WERI-Rb-1 (cell line): ENCODE data around the gene HABP4.

Experiments used
- DNase-seq: peaks from one replicate; pipeline ENCODE4 v3.0.0-alpha.2; 2020
- H3K27ac ChIP-seq: fragments of 250-450 bp; sonication (Bioruptor Pico); 2 replicates; pipeline ENCODE4 v1.5.1; 2020; ENCODE audit warnings: mild to moderate bottlenecking, moderate library complexity
- H3K27me3 ChIP-seq: fragments of 250-450 bp; sonication (Bioruptor Pico); 2 replicates; pipeline ENCODE4 v1.5.1; 2021; ENCODE audit warnings: mild to moderate bottlenecking, low read depth, moderate library complexity; ENCODE audit not compliant: insufficient read depth, severe bottlenecking
- H3K36me3 ChIP-seq: fragments of 250-450 bp; sonication (Bioruptor Pico); 2 replicates; pipeline ENCODE4 v1.5.1; 2020; ENCODE audit warnings: mild to moderate bottlenecking, moderate library complexity
- H3K4me3 ChIP-seq: 2 replicates; pipeline ENCODE4 v1.5.1; 2011; ENCODE audit warnings: low read depth, mild to moderate bottlenecking, control low read depth, low read length
- H3K9me3 ChIP-seq: fragments of 250-450 bp; sonication (Bioruptor Pico); 2 replicates; pipeline ENCODE4 v1.5.1; 2021; ENCODE audit warnings: mild to moderate bottlenecking, moderate library complexity; ENCODE audit not compliant: severe bottlenecking
- CTCF ChIP-seq: IDR thresholded peaks from 2 replicates; pipeline ENCODE4 v1.5.1; 2011; ENCODE audit warnings: low read depth, mild to moderate bottlenecking, control low read depth, inconsistent platforms, low read length

The HABP4 gene

GRCh38 chr9:96413302-96414221 lies 36.4 kb upstream of the HABP4 start:
- Histone ChIP-seq H3K27me3 (no peaks in the 10 kb centered on the region), H3K9me3 (no peaks in the 10 kb centered on the region), H3K36me3 (peaks cover 66% of the 10 kb centered on the region), H3K27ac (no peak overlapping the region), H3K4me3 (no peak overlapping the region)
- no peak for DNase-seq
- TF ChIP-seq CTCF, result no peak

GRCh38 chr9:96417051-96417586 lies 32.9 kb upstream of the HABP4 start:
- peaks cover 42% of the 10 kb centered on the region for H3K36me3 ChIP-seq
- H3K9me3 ChIP-seq, result no peaks in the 10 kb centered on the region
- peak overlapping the region; percentile 78 for H3K4me3 ChIP-seq
- peak overlapping the region; percentile 99 for H3K27ac ChIP-seq
- DNase-seq, result peak; percentile 96
- no peak for TF ChIP-seq CTCF
- no peaks in the 10 kb centered on the region for H3K27me3 ChIP-seq

GRCh38 chr9:96417661-96418082 lies 32.3 kb upstream of the HABP4 start:
- Histone ChIP-seq H3K9me3 (no peaks in the 10 kb centered on the region), H3K27ac (peak overlapping the region; percentile 99), H3K27me3 (no peaks in the 10 kb centered on the region), H3K4me3 (peak overlapping the region; percentile 78), H3K36me3 (peaks cover 40% of the 10 kb centered on the region)
- peak; percentile 27 for DNase-seq
- TF ChIP-seq CTCF, result no peak

- Histone ChIP-seq H3K36me3 (peaks cover 35% of the 10 kb centered on the region), H3K9me3 (no peaks in the 10 kb centered on the region), H3K27me3 (no peaks in the 10 kb centered on the region), H3K4me3 (peak within 1 kb of the TSS; percentile 78), H3K27ac (peak within 1 kb of the TSS; percentile 99)
- peak; percentile 99 for DNase-seq
- TF ChIP-seq CTCF, result no peak
Measured at GRCh38 chr9:96418083-96418919, 31.7 kb upstream of the HABP4 start, which contains the start of gene ZNF367. Gene ZNF367 (minus strand): TSS chr9:96418370. CDS start chr9:96418032, 338 bp downstream.

GRCh38 chr9:96418920-96419690 lies 30.9 kb upstream of the HABP4 start:
- no peak for TF ChIP-seq CTCF
- Histone ChIP-seq H3K27ac (peak overlapping the region; percentile 99), H3K36me3 (peaks cover 27% of the 10 kb centered on the region), H3K27me3 (no peaks in the 10 kb centered on the region), H3K9me3 (no peaks in the 10 kb centered on the region), H3K4me3 (peak overlapping the region; percentile 78)
- peak; percentile 88 for DNase-seq
